ENCODE results near the gene MRS2. TPM values are rescaled to one million over a fixed set of nuclear protein-coding genes. Genes with fewer than 3 reads are reported as not detected.

The MRS2 gene
- total RNA-seq, 1 experiment from 2014 or later: 26.0 TPM

GRCh38 chr6:24391208-24391607 is 11.5 kb upstream of the MRS2 start:
- Histone ChIP-seq H3K27me3 (ENCODE audit: control insufficient read depth, insufficient read depth, low read length) (no peaks in the 10 kb centered on the region), H3K36me3 (ENCODE audit: control insufficient read depth, insufficient read depth, low read length) (no peaks in the 10 kb centered on the region), H3K4me3 (ENCODE audit: low read depth in 2 of 2, low read length in 2 of 2) (no peak overlapping the region), H3K9me3 (ENCODE audit: control insufficient read depth, insufficient read depth, low read depth, low read length) (no peaks in the 10 kb centered on the region), H3K4me1 (ENCODE audit: control insufficient read depth, insufficient read depth, low read length) (no peaks in the 10 kb centered on the region), H3K27ac (ENCODE audit: low read length) (no peak overlapping the region)
- no peak for ATAC-seq
- CTCF ChIA-PET: no interaction called here
- in situ Hi-C loops (cut with HindIII; ENCODE audit: low pct_unique_long_range_greater_than_20kb, low sequenced_read_pairs): no loop called here
- TF ChIP-seq CTCF (IDR thresholded peaks at IDR 0.05): no peak
- no peak for TF ChIP-seq TCF7L2 (IDR thresholded peaks at IDR 0.05; ENCODE audit: low read depth, low read length)
- no peak for TF ChIP-seq REST (IDR thresholded peaks at IDR 0.05; ENCODE audit: insufficient read depth in 1 of 2, low read depth in 2 of 2, low read length in 1 of 2)
- TF ChIP-seq SIN3A (IDR thresholded peaks at IDR 0.05; ENCODE audit: borderline replicate concordance, insufficient read depth, low read depth, low read length): no peak
- TF ChIP-seq POLR2AphosphoS5 (IDR thresholded peaks at IDR 0.05; ENCODE audit: low read depth, low read length): no peak
- intact Hi-C loops (cut with micrococcal nuclease; ENCODE audit: unreplicated experiment): no loop called here
- DNase-seq (ENCODE audit: low read depth, low spot score): no peak
- POLR2A ChIA-PET: no interaction called here
- BruUV-seq (replicated peaks): no TSS peak

- no TSS peak for BruUV-seq (replicated peaks)
- no peak overlapping the region for H3K4me3 ChIP-seq (ENCODE audit: low read depth in 2 of 2, low read length in 2 of 2)
- ATAC-seq (no peak), DNase-seq (ENCODE audit: low read depth, low spot score) (no peak)
- H3K36me3 ChIP-seq (ENCODE audit: control insufficient read depth, insufficient read depth, low read length): no peaks in the 10 kb centered on the region
- CTCF ChIA-PET: no interaction called here
- H3K27me3 ChIP-seq (ENCODE audit: control insufficient read depth, insufficient read depth, low read length): no peaks in the 10 kb centered on the region; the same call in 1 of the 2 replicates
- in situ Hi-C loops (cut with HindIII; ENCODE audit: low pct_unique_long_range_greater_than_20kb, low sequenced_read_pairs): no loop called here
- no peak for TF ChIP-seq SIN3A (IDR thresholded peaks at IDR 0.05; ENCODE audit: borderline replicate concordance, insufficient read depth, low read depth, low read length)
- TF ChIP-seq CTCF (IDR thresholded peaks at IDR 0.05): no peak
- TF ChIP-seq POLR2AphosphoS5 (IDR thresholded peaks at IDR 0.05; ENCODE audit: low read depth, low read length): no peak
- TF ChIP-seq TCF7L2 (IDR thresholded peaks at IDR 0.05; ENCODE audit: low read depth, low read length): no peak
- no peak for TF ChIP-seq REST (IDR thresholded peaks at IDR 0.05; ENCODE audit: insufficient read depth in 1 of 2, low read depth in 2 of 2, low read length in 1 of 2)
- H3K27ac ChIP-seq (ENCODE audit: low read length): no peak overlapping the region
- intact Hi-C loops (cut with micrococcal nuclease; ENCODE audit: unreplicated experiment): no loop called here
- POLR2A ChIA-PET: no interaction called here
- H3K4me1 ChIP-seq (ENCODE audit: control insufficient read depth, insufficient read depth, low read length): no peaks in the 10 kb centered on the region
- no peaks in the 10 kb centered on the region for H3K9me3 ChIP-seq (ENCODE audit: control insufficient read depth, insufficient read depth, low read depth, low read length)
Measured at GRCh38 chr6:24391756-24392405, 10.9 kb upstream of the MRS2 start.
